Small intestine (tissue), 7 donors: ENCODE data around the gene CACNA1H. TPM values are rescaled to one million over a fixed set of nuclear protein-coding genes. Genes with fewer than 3 reads are reported as not detected.

ENCODE experiments used
- DNase-seq, 2 donors: peaks; one replicate each; pipeline versions ENCODE4 v3.0.0 to v3.0.0-alpha.2; 2013
- FAIRE-seq: peaks from 2 replicates; lab custom pipeline; 2012; peaks lifted over from hg19 to GRCh38; lab: Jason Lieb, UNC
- H3K27ac ChIP-seq, 3 donors: one replicate each; pipeline ENCODE4 v1.5.1; 2013; ENCODE audit warnings: low read length in 2 of 3, mild to moderate bottlenecking in 2 of 3, control low read depth in 1 of 3, inconsistent platforms in 1 of 3, low read depth in 1 of 3, moderate library complexity in 1 of 3
- H3K27me3 ChIP-seq, 3 donors: one replicate each; pipeline ENCODE4 v1.6.1; 2013; ENCODE audit warnings: low read length in 3 of 3, inconsistent platforms in 1 of 3; ENCODE audit not compliant: control insufficient read depth in 3 of 3, insufficient read depth in 3 of 3
- H3K36me3 ChIP-seq, 3 donors: one replicate each; pipeline ENCODE4 v1.6.1; 2013; ENCODE audit warnings: low read length in 3 of 3, inconsistent platforms in 1 of 3, low read depth in 1 of 3, mild to moderate bottlenecking in 1 of 3, moderate library complexity in 1 of 3; ENCODE audit not compliant: control insufficient read depth in 3 of 3, insufficient read depth in 2 of 3
- H3K4me1 ChIP-seq, 3 donors: one replicate each; pipeline ENCODE4 v1.6.1; 2013; ENCODE audit warnings: low read length in 2 of 3, inconsistent platforms in 1 of 3, low read depth in 1 of 3, mild to moderate bottlenecking in 1 of 3, moderate library complexity in 1 of 3; ENCODE audit not compliant: control insufficient read depth in 3 of 3, insufficient read depth in 2 of 3
- H3K4me3 ChIP-seq, 3 donors: one replicate each; pipeline ENCODE4 v1.5.1; 2013; ENCODE audit warnings: low read length in 3 of 3, control low read depth in 1 of 3, inconsistent platforms in 1 of 3, low read depth in 1 of 3, mild to moderate bottlenecking in 1 of 3, moderate library complexity in 1 of 3
- H3K9me3 ChIP-seq, 2 donors: one replicate each; pipeline ENCODE4 v1.6.1; 2013; ENCODE audit warnings: low read depth in 1 of 2, low read length in 1 of 2; ENCODE audit not compliant: control insufficient read depth in 2 of 2, insufficient read depth in 1 of 2
- whole genome bisulfite sequencing, 3 donors: extraction: QIAGEN DNeasy Blood & Tissue Kit; methylation state at CpG; one replicate each; pipeline ENCODE4 v1.1.7; 2013; 5-methylcytosine and 5-hydroxymethylcytosine counted together
- polyA plus RNA-seq, 4 donors: library from polyadenylated mRNA; stranded (reverse) in 3 of 4; unstranded in 1 of 4; fragments of 200-250 nt in 3 of 4; fragments of 120-200 nt in 1 of 4; gene quantifications; one replicate each; pipeline versions ENCODE4 v1.2.1 to v1.2.3, GENCODE V29; 2013
- donor health status: healthy with polysubstance abuse.
- donor health status: control.
- donor health status: control.
- donor health status: Bipolar disorder and iron deficiency.
- donor health status: healthy.

Gene CACNA1H
- polyA plus RNA-seq, 4 donors = 0.22 to 7.0 (median 3.2) TPM

DNA sequence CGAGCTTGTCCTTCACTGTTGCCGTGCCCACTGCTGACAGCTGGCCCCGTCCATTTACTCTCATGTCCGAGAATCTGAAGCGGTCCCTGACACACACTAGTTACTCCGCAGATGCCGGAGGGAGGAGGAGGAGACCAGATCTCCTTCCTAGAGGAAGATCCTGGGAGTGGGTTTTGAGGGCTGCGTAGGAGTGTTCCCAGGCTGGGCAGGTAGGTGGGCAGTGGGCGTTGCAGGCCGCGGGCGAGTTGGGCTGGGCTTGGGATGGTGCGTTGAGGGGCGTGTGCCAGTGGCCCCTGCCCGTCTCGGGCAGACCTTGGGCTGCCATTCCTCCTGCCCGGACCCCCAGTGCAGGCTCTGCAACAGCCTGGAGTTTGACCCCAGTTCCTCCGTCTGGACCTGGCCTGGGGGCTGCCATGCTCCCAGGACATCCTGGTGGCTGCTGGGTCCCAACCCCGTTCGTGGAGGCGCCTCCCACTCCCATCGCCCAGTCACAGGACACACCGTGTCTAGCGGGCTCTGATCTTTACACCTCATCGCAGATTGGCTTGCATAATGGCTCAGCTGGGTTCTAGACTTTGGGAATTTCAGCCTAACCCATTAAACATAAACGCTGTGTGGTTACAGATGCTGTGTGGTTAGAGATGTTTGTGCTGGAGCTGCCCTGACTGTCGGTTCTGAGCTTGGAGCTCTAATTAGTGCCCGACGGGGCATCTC lies 22.8 kb downstream of the CACNA1H start:
- H3K9me3 ChIP-seq = no peaks in the 10 kb centered on the region
- H3K27ac ChIP-seq = no peak overlapping the region
- no peak overlapping the region for H3K4me3 ChIP-seq
- WGBS, 3 donors = 72 to 81% (median 74%) methylated on average over 28 to 29 of the region's 29 CpGs
- FAIRE-seq (no peak), DNase-seq (no peak)
- H3K4me1 ChIP-seq = peaks cover 0 to 4% (median 0%) of the 10 kb centered on the region in 3 donors
- H3K36me3 ChIP-seq = no peaks in the 10 kb centered on the region
- no peaks in the 10 kb centered on the region for H3K27me3 ChIP-seq

DNA sequence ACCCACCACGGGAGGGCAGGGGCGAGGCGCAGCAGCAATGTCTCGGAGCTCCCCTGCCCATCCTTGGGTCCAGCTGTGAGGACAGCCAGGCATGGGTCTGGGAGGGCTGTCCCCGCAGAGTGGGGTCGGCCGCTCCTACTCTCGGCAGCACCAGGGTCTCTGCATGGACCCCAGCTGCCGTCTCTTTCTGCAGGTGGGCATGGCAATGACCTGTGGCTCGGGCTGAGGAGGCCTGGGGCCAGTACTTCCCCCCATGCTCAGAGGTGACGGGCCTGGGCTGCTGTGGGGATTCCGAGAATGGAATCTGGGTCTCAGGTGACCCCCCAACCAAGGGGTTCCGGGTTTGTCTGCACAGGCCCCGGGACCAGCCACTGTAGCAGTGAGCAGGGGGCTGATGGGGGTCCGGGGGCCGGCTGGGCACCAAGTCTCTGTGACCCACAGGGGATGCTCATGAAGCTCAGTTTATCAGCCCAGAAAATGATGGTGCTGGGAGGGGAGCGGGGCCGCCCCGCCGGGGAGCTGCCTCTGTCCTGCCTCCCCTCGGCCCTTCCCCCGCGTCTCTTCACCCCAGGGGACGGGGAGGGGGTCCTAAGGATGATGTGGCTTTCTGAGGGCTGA lies 23.5 kb downstream of the CACNA1H start:
- no peak overlapping the region for H3K27ac ChIP-seq
- FAIRE-seq (no peak), DNase-seq (no peak)
- WGBS, 3 donors = 80 to 85% (median 83%) methylated on average over 24 of the region's 24 CpGs
- H3K9me3 ChIP-seq = no peaks in the 10 kb centered on the region
- H3K36me3 ChIP-seq = no peaks in the 10 kb centered on the region
- peaks cover 0 to 4% (median 0%) of the 10 kb centered on the region in 3 donors for H3K4me1 ChIP-seq
- H3K27me3 ChIP-seq = peaks cover 0 to 3% (median 0%) of the 10 kb centered on the region in 3 donors
- H3K4me3 ChIP-seq = no peak overlapping the region

DNA sequence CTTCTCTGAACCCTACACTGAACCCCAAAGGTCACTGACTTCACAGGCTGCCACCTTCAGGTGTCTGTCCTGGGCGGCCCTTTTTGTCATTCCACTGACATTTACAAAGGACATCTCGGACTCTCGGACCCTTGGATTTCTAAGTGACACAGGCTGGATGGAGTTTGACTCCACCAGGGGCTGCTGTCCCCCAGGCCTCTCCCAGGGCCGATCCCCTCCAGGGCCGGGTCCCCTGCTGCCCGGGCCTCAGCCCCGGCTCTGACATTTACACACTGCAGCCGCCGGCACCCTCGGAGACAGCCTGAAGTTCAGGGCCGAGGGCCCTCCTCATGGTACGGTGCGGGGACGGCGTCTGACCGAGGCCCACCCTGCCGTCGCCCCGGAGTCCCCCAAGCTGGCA lies 24.1 kb downstream of the CACNA1H start:
- no peaks in the 10 kb centered on the region for H3K9me3 ChIP-seq
- WGBS, 3 donors = 79 to 83% (median 81%) methylated on average over 19 of the region's 19 CpGs
- H3K4me3 ChIP-seq = no peak overlapping the region
- H3K36me3 ChIP-seq = no peaks in the 10 kb centered on the region
- H3K27me3 ChIP-seq = peaks cover 0 to 7% (median 0%) of the 10 kb centered on the region in 3 donors
- no peak overlapping the region for H3K27ac ChIP-seq
- FAIRE-seq = no peak
- DNase-seq = no peak
- peaks cover 0 to 4% (median 0%) of the 10 kb centered on the region in 3 donors for H3K4me1 ChIP-seq

DNA sequence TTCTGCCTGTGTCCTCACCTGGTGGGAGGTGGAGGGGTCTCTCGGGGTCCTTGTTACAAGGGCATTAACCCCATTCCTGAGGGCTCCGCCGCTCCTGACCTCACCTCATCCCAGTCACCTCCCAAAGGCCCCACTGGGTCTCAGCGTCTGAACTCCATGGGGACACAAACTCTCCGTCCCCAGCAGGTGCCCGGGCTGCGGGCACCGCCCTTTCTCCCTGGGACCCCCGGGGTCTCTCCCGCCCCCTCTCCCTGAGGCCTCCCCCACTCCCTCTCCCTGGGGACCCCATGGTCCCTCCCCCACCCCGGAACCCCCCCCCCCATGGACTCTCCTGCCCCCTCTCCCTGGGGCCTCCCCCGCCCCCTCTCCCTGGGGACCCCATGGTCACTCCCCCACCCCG lies 24.8 kb downstream of the CACNA1H start:
- FAIRE-seq = no peak
- 68 to 82% (median 82%) methylated on average over 5 to 13 of the region's 13 CpGs for WGBS, 3 donors

DNA sequence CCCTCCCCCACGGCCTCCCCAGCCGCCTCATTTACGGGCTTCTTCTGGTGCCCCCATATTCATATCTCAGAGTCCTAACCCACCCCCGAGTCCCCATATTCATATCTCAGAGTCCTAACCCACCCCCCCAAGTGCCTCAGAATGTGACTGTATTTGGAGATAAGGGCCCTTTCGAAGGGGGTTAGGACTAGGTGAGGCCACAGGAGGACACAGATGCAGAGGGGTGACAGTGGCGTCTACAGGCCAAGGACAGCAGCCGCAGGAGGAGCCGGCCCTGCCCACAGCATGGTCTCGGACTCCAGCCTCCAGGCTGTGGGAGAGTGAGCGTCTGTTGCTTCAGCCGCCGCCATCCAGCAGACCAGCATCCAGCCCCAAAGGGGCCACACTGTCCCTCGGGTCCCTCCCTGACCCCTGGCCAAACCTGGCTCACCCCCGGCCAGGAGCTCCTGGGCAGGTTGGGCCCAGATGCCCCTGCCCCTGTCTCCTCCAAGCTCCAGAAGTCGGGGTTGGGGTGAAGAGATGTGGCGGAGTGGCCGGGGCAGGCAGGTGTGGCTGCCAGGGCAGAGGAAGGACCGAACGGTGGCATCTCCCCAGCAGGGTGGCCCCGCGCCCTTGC lies 25.5 kb downstream of the CACNA1H start:
- FAIRE-seq (no peak), DNase-seq (no peak)
- 72 to 80% (median 72%) methylated on average over 19 to 21 of the region's 21 CpGs for whole genome bisulfite sequencing, 3 donors
- Histone ChIP-seq H3K9me3 (no peaks in the 10 kb centered on the region), H3K27ac (no peak overlapping the region), H3K36me3 (no peaks in the 10 kb centered on the region), H3K4me1 (peaks cover 0 to 4% (median 0%) of the 10 kb centered on the region in 3 donors), H3K4me3 (no peak overlapping the region), H3K27me3 (peaks cover 0 to 16% (median 0%) of the 10 kb centered on the region in 3 donors)

More for the DNA sequence above, 24.8 kb downstream of the CACNA1H start:
- H3K4me3 ChIP-seq = no peak overlapping the region
- H3K36me3 ChIP-seq = no peaks in the 10 kb centered on the region
- H3K9me3 ChIP-seq = no peaks in the 10 kb centered on the region
- peaks cover 0 to 4% (median 0%) of the 10 kb centered on the region in 3 donors for H3K4me1 ChIP-seq
- DNase-seq = no peak
- peaks cover 0 to 13% (median 0%) of the 10 kb centered on the region in 3 donors for H3K27me3 ChIP-seq
- no peak overlapping the region for H3K27ac ChIP-seq

DNA sequence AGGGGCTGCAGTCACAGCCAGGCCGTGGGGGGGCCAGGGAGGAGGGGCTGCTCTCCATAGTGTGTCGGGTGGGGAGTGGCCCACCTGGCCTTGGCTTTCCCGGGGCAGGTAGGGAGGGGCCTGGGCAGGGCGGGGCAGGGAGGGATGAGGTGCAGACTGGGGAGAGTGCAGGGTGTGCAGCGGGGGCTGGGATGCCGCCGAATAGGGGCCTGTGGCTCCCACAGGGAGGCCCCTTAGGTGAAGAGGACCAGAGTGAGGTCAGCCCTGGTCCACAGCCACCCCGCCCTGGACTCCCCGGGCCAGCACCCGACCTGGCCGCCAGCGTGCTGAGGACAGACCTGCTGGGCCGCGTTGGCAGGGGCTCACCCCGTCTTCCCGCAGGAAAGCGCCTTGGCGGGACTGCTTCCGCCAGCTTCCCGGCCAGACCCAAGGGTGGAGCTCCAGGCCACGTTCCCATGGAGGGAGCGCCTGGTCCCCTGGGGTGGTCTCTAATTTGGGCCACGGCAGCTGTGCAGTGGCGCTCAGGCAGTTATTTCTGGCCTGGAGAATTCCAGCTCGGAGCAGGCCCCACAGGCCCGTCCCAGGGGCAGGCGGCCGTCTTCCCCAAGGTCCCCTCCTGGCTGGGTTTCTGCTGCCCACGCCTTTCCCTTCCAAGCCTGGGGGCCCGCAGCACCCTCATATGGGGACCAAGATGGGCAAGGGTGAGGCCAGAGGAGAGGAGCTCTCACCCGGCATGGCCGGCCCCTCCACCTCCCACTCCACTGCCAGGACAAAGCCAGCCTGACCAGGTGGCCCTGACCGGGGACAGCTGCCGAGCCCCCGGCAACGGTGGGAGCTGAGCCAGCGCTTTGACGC lies 27.9 kb downstream of the CACNA1H start:
- Histone ChIP-seq H3K4me1 (no peaks in the 10 kb centered on the region), H3K27me3 (peaks cover 0 to 16% (median 0%) of the 10 kb centered on the region in 3 donors), H3K9me3 (no peaks in the 10 kb centered on the region), H3K4me3 (no peak overlapping the region), H3K36me3 (no peaks in the 10 kb centered on the region), H3K27ac (peak overlapping the region in 1 of 3 donors; percentile 22)
- no peak for FAIRE-seq
- WGBS, 3 donors = 45 to 52% (median 46%) methylated on average over 35 to 38 of the region's 38 CpGs
- DNase-seq = no peak

DNA sequence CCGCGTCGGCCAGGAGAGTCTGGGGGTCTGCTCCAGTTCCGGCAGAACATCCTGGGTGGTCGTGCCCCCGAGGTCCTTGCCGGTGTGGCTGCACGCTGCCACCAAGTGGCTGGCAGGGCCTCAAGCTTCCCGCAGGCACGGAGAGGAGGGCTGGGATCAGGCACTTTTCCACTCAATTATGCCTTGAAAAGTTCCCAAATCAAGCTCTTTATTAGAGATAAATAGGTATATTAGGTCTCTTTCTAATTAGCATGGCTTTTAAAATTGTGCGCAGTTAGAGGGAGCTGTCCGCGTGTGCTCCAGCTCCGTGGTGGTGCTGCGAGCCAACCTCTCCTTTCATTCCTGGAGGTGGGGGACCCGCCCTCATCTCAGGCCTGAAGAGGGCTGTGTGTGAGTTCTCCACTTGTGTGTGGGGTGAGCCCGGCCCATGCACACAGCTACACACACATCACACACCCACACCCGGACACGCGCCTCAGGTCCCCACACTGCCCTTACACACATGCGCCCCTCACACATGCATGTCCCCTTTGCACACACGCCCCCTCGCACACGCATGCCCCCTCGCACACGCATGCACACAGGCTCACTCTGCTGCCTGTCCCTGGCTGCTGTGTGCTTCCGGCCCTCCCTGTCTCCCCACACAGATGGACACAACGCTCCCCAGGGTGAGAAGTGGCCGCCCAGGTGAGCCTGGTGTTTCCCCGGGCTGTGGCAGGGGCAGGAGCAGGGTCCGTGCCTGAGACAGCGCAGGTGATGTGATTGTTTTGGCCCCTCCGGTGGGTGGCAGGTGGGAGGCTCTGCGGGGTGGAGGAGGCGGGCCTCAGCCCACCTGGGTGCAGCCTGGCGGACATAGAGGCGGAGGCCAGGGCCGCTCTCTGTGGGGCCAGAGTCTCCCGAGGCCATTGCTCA lies 28.8 kb downstream of the CACNA1H start:
- Histone ChIP-seq H3K27ac (peak overlapping the region in 1 of 3 donors; percentile 32), H3K4me1 (no peaks in the 10 kb centered on the region), H3K27me3 (peaks cover 0 to 16% (median 0%) of the 10 kb centered on the region in 3 donors), H3K4me3 (no peak overlapping the region), H3K9me3 (no peaks in the 10 kb centered on the region), H3K36me3 (no peaks in the 10 kb centered on the region)
- FAIRE-seq (no peak), DNase-seq (no peak)
- WGBS, 3 donors = 56 to 64% (median 58%) methylated on average over 39 of the region's 39 CpGs
